Mesendoderm (in vitro differentiated cells): ENCODE data around the gene PDS5B.
"Not testable (repeated sequence)": the region's sequence is repeated elsewhere in the genome, so short reads cannot be mapped to it uniquely, and the experiment has no call there.

Experiments
- DNase-seq: peaks from one replicate; pipeline ENCODE4 v3.0.0; 2013
- H2AK5ac ChIP-seq: 2 replicates; pipeline ENCODE4 v1.6.1; 2013; ENCODE audit warnings: low read length, inconsistent platforms
- H2BK120ac ChIP-seq: 2 replicates; pipeline ENCODE4 v1.6.1; 2013; ENCODE audit warnings: low read depth, mild to moderate bottlenecking, low read length, moderate library complexity, mixed read lengths
- H2BK15ac ChIP-seq: replicated peaks from 2 replicates; pipeline ENCODE4 v1.6.1; 2013; ENCODE audit warnings: low read depth, mild to moderate bottlenecking, moderate library complexity
- H2BK5ac ChIP-seq: 2 replicates; pipeline ENCODE4 v1.6.1; 2013; ENCODE audit warnings: low read length, inconsistent platforms
- H3K18ac ChIP-seq: 2 replicates; pipeline ENCODE4 v1.6.1; 2013; ENCODE audit warnings: mild to moderate bottlenecking, low read length, mixed read lengths
- H3K23ac ChIP-seq: one replicate; pipeline ENCODE4 v1.6.1; 2013; ENCODE audit warnings: low read length
- H3K27ac ChIP-seq: 2 replicates; pipeline ENCODE4 v1.5.1; 2013; ENCODE audit warnings: low read depth, mild to moderate bottlenecking, inconsistent platforms, low read length, moderate library complexity
- H3K27me3 ChIP-seq: 2 replicates; pipeline ENCODE4 v1.6.1; 2013; ENCODE audit warnings: low read length, control low read depth, mild to moderate bottlenecking, inconsistent platforms; ENCODE audit not compliant: insufficient read depth, poor library complexity
- H3K36me3 ChIP-seq: 2 replicates; pipeline ENCODE4 v1.6.1; 2013; ENCODE audit warnings: low read length, inconsistent platforms; ENCODE audit not compliant: control insufficient read depth, insufficient read depth
- H3K4ac ChIP-seq: one replicate; pipeline ENCODE4 v1.6.1; 2013; ENCODE audit warnings: low read depth, mild to moderate bottlenecking, low read length, moderate library complexity
- H3K4me1 ChIP-seq: 2 replicates; pipeline ENCODE4 v1.6.1; 2013; ENCODE audit warnings: low read depth, low read length, inconsistent platforms; ENCODE audit not compliant: control insufficient read depth
- H3K4me2 ChIP-seq: 2 replicates; pipeline ENCODE4 v1.6.1; 2013; ENCODE audit warnings: low read length
- H3K4me3 ChIP-seq: 2 replicates; pipeline ENCODE4 v1.5.1; 2013; ENCODE audit warnings: mild to moderate bottlenecking, low read length
- H3K56ac ChIP-seq: one replicate; pipeline ENCODE4 v1.6.1; 2013; ENCODE audit warnings: low read length
- H3K79me1 ChIP-seq: 2 replicates; pipeline ENCODE4 v1.6.1; 2013; ENCODE audit warnings: low read length, inconsistent platforms
- H3K79me2 ChIP-seq: 2 replicates; pipeline ENCODE4 v1.6.1; 2013; ENCODE audit warnings: mild to moderate bottlenecking, low read length; ENCODE audit not compliant: control insufficient read depth, insufficient read depth
- H3K9ac ChIP-seq: 2 replicates; pipeline ENCODE4 v1.6.1; 2013; ENCODE audit warnings: low read length, inconsistent platforms
- H4K5ac ChIP-seq: one replicate; pipeline ENCODE4 v1.6.1; 2013; ENCODE audit warnings: low read length
- H4K8ac ChIP-seq: one replicate; pipeline ENCODE4 v1.6.1; 2013; ENCODE audit warnings: low read depth, mild to moderate bottlenecking, control low read depth, low read length, moderate library complexity
- WGBS: extraction: QIAGEN DNeasy Blood & Tissue Kit; methylation state at CpG from one replicate; pipeline ENCODE4 v1.1.7; 2013; ENCODE audit warnings: low lambda C conversion rate, missing lambda C conversion rate; ENCODE audit not compliant: insufficient coverage; ENCODE audit errors: extremely low coverage; 5-methylcytosine and 5-hydroxymethylcytosine counted together

Gene PDS5B

DNA sequence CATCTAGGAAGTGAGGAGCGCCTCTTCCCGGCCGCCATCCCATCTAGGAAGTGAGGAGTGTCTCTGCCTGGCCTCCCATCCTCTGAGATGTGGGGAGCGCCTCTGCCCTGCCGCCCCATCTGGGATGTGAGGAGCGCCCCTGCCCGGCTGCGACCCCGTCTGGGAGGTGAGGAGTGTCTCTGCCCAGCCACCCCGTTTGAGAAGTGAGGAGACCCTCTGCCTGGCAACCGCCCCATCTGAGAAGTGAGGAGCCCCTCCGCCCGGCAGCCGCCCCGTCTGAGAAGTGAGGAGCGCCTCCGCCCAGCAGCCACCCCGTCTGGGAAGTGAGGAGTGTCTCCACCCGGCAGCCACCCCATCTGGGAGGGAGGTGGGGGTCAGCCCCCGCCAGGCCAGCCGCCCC, 129.9 kb downstream of the PDS5B start:
- not testable (repeated sequence) for H3K18ac ChIP-seq, H3K56ac ChIP-seq, H3K27ac ChIP-seq, H3K79me1 ChIP-seq, H3K27me3 ChIP-seq, H3K79me2 ChIP-seq, H2AK5ac ChIP-seq, H2BK120ac ChIP-seq, H3K4me1 ChIP-seq, H2BK5ac ChIP-seq, H4K5ac ChIP-seq, H3K4ac ChIP-seq, DNase-seq, H4K8ac ChIP-seq, H2BK15ac ChIP-seq, H3K4me3 ChIP-seq, H3K23ac ChIP-seq, H3K36me3 ChIP-seq, H3K4me2 ChIP-seq, H3K9ac ChIP-seq
- no CpG with 5 or more reads among the region's 21 CpGs for WGBS

DNA sequence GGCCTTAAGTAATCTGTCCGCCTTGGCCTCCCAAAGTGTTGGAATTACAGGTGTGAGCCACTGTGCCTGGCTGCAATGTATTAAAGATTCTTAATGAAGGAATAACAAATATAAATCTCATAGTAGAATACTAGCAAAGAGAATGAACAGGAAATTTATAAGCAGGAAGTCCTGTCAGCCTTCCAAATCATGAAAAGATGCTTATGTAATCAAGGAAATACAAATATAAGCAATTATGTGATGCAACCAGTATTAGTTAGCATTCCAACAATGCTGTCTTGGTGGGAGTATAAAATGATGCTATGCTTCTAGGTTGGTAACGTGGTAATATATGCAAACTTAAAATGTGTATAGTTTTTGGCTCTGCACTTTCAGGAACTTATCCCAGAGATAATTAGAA, 133.8 kb downstream of the PDS5B start:
- H3K4me2 ChIP-seq, result no peak overlapping the region
- no peaks in the 10 kb centered on the region for H3K27me3 ChIP-seq
- no peak overlapping the region for H3K18ac ChIP-seq
- no peak overlapping the region for H3K4ac ChIP-seq
- no peaks in the 10 kb centered on the region for H3K36me3 ChIP-seq
- H3K79me2 ChIP-seq, result no peaks in the 10 kb centered on the region
- no peak overlapping the region for H4K5ac ChIP-seq
- H2BK120ac ChIP-seq, result no peak overlapping the region
- no peak overlapping the region for H4K8ac ChIP-seq
- no peak overlapping the region for H2BK15ac ChIP-seq
- no peak overlapping the region for H3K56ac ChIP-seq
- H2AK5ac ChIP-seq, result no peak overlapping the region
- no peaks in the 10 kb centered on the region for H3K4me1 ChIP-seq
- no peak overlapping the region for H3K23ac ChIP-seq
- no CpG with 5 or more reads among the region's 2 CpGs for WGBS
- no peak overlapping the region for H2BK5ac ChIP-seq
- DNase-seq, result no peak
- H3K27ac ChIP-seq, result no peak overlapping the region
- no peaks in the 10 kb centered on the region for H3K79me1 ChIP-seq
- no peak overlapping the region for H3K4me3 ChIP-seq
- H3K9ac ChIP-seq, result no peak overlapping the region

DNA sequence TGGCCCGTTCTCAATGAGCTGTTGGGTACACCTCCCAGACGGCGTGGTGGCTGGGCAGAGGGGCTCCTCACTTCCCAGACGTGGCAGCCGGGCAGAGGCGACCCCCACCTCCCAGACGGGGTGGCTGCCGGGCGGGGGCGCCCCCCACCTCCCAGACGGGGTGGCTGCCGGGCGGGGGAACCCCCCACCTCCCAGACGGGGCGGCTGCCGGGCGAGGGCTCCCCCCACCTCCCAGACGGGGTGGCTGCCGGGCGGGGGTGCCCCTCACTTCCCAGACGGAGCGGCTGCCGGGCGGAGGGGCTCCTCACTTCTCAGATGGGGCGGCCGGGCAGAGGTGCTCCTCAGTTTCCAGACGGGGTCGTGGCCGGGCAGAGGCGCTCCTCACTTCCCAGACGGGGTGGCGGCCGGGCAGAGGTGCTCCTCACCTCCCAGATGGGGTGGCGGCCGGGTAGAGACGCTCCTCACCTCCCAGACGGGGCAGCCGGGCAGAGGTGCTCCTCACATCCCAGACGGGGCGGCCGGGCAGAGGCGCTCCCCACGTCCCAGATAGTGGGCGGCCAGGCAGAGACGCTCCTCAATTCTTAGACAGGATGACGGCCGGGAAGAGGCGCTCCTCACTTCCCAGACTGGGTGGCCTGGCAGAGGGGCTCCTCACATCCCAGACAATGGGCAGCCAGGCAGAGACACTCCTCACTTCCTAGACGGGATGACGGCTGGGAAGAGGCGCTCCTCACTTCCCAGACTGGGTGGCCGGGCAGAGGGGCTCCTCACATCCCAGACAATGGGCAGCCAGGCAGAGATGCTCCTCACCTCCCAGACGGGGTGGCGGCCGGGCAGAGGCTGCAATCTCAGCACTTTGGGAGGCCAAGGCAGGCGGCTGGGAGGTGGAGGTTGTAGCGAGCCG, 135.1 kb downstream of the PDS5B start:
- H2BK120ac ChIP-seq, H3K18ac ChIP-seq, H3K36me3 ChIP-seq, H3K4ac ChIP-seq, H3K4me2 ChIP-seq, H2BK5ac ChIP-seq, H4K5ac ChIP-seq, H3K27ac ChIP-seq, DNase-seq, H2AK5ac ChIP-seq, H2BK15ac ChIP-seq, H4K8ac ChIP-seq, H3K23ac ChIP-seq, H3K27me3 ChIP-seq, H3K9ac ChIP-seq, H3K79me2 ChIP-seq, H3K79me1 ChIP-seq, H3K56ac ChIP-seq, H3K4me3 ChIP-seq, H3K4me1 ChIP-seq: not testable (repeated sequence)
- WGBS, result no CpG with 5 or more reads among the region's 58 CpGs

- Histone ChIP-seq H3K4me1 (no peaks in the 10 kb centered on the region), H3K36me3 (no peaks in the 10 kb centered on the region), H3K27ac (no peak overlapping the region), H3K18ac (no peak overlapping the region), H3K79me2 (no peaks in the 10 kb centered on the region), H3K27me3 (no peaks in the 10 kb centered on the region), H4K8ac (no peak overlapping the region), H3K4me3 (no peak overlapping the region), H2AK5ac (no peak overlapping the region), H3K9ac (no peak overlapping the region), H3K23ac (no peak overlapping the region), H3K79me1 (peaks cover 2% of the 10 kb centered on the region), H4K5ac (no peak overlapping the region), H2BK120ac (no peak overlapping the region), H3K4me2 (no peak overlapping the region), H3K4ac (no peak overlapping the region), H3K56ac (no peak overlapping the region), H2BK5ac (no peak overlapping the region), H2BK15ac (no peak overlapping the region)
- no peak for DNase-seq
- WGBS, result no CpG with 5 or more reads among the region's 2 CpGs
Measured at GRCh38 chr13:32722340-32722739, 136.1 kb downstream of the PDS5B start.

GRCh38 chr13:32723987-32724386, 137.7 kb downstream of the PDS5B start:
- Histone ChIP-seq H3K9ac (no peak overlapping the region), H3K4me3 (no peak overlapping the region), H3K18ac (no peak overlapping the region), H3K79me2 (no peaks in the 10 kb centered on the region), H2BK120ac (no peak overlapping the region), H3K23ac (no peak overlapping the region), H3K36me3 (no peaks in the 10 kb centered on the region), H2BK5ac (no peak overlapping the region), H3K27me3 (no peaks in the 10 kb centered on the region), H3K56ac (no peak overlapping the region), H2BK15ac (no peak overlapping the region), H3K27ac (no peak overlapping the region), H3K79me1 (peaks cover 2% of the 10 kb centered on the region), H3K4ac (no peak overlapping the region), H3K4me2 (no peak overlapping the region), H4K8ac (no peak overlapping the region), H4K5ac (no peak overlapping the region), H3K4me1 (no peaks in the 10 kb centered on the region), H2AK5ac (no peak overlapping the region)
- WGBS, result no CpG with 5 or more reads among the region's 3 CpGs
- no peak for DNase-seq
